Activated CD4-positive, alpha-beta T cell treated with anti-CD3 and anti-CD28 coated beads for 1 hour (primary cell): ENCODE results near the gene IL1RAPL1.

Source experiments
- DNase-seq: peaks from one replicate; pipeline ENCODE4 v3.0.0-alpha.2; 2020

Gene IL1RAPL1

DNA sequence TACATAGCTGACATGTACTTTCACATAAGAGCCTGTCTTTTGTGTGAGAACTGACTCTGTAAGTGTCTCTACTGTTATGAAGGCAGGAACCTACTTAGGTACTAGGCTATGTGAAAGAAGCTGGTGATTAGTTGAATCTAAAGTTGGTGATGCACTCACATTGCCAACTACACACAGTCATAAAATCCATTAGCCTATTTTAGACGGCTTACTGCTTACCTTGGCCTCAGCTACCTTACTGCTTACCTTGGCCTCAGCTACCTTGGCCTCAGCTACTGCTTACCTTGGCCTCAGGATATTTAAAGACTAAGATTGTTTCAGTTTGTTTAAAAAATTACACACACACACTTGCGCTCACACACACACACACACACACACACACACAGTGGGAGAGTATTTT, 549.7 kb downstream of the IL1RAPL1 start:
- DNase-seq = no peak

DNA sequence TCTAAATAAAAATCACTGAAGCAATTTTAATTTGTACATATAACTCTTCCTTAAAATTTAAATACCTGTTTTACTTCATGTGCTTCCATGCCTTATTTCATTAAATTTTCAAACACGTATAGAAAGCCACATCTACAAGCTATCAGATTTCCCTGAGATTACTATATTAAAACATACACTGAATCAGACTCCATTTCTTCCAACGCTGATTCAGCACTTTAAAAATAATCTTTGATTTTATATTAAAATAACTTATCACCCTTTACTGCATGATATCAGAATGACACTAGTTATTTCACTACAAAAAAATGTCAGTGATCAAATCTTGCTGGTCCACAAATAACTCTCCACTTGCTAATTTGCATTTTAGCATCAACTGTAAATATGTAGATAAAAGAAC, 550.8 kb downstream of the IL1RAPL1 start:
- DNase-seq = no peak

DNA sequence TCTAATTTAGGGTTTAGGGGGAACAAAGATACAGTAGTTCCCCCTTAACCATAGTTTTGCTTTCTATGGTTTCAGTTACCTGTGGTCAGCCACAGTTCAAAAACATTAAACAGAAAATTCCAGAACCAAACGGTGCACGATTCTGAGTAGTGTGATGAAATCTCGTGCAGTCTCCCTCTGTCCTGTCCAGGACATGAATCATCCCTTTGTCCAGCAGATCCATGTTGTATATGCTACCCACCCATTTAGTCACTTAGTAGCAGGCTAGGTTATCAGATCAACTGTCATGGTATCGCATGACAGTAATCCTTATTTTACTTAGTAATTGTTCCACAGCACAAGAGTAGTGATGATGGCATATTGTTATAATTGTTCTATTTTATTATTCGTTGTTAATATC, 556.1 kb downstream of the IL1RAPL1 start:
- no peak for DNase-seq

DNA sequence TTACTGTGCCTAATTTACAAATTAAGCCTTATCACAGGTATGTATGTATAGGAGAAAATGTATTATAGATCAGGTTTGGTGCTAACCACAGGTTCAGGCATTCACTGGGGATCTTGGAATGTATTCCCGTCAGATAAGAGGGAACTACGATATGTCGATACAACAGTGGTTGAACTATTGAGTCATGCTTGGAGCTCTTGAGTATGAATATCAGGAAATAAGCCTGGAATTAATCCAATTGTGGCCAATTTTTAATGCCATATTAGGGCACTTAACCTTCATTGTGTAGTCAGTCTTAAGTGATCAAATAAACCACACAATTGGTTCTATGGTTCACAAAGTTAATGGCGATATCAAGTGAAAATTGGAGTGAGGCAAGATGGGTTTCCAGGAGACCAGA, 556.5 kb downstream of the IL1RAPL1 start:
- no peak for DNase-seq

DNA sequence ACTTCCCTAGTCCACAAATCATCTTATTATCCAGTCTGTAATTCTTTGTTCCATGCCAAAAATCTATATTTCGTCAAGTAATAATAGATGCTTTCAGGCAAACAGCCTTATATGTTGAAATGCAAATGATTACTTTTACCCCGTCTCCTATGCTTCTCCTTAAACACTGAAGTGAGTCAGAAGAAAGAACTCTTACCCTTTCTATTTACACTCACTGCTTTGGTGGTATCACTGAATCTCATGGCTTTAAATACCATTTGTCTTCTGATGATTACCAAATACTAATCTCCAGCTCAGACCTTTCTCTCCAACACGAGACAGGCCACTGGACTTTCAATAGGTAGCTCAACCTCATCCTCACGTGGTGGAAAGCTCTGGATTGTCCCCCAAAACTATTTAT, 558.1 kb downstream of the IL1RAPL1 start:
- no peak for DNase-seq

DNA sequence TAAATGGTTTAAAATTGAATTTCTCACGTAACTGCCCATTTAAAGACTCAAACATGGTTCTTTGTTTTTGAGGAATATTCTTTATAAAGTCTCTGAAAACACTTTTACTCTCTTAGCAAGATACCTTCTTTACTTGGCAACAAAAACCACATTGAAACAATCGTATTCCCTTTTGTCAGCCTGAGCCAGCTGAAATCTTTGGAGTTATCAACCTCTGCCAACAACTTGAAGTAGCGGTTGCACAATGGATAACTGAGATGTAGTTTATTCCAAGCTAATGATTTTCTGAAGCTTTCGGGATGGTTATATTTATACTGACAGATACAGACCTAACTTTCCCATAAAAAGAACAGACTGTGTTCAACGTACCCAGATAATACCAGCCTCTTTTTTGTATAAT, 561.3 kb downstream of the IL1RAPL1 start:
- no peak for DNase-seq

DNA sequence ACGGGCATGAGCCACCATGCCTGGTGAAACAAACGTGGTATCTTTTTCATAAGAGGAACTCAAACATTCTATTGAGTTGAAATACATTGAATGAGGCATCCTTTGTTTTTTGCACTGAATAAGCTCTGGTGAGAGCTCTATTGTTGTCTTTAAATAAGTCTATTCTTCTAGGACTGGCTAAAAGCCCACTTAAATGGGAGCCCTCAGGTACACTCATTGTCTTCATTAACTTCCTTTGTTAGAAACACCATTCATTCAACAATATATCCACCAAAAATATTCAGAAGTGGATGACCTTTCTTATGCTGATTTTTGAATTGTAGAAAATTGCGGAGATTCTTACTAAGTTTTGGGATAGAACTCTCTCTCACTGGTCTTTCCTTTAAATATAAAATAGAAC, 568.0 kb downstream of the IL1RAPL1 start:
- no peak for DNase-seq

DNA sequence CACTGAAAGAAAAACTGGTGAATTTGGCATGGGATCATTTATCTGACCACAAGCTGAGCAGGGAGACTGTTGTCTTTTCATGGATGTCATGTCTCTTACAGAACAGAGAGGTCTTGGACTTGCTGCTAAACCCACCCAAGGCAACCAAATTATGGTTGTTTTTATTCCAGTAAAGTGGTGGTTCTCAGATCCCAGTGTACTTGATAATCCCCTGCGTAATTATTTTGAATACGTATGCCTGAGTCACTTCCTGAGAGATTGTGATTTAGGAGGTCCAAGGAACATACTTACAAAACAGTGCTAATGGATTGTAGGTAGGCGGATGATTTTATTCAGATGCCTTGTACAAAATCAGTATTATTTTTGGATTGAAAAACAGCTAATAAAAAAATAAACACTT, 585.6 kb downstream of the IL1RAPL1 start:
- DNase-seq = no peak

DNA sequence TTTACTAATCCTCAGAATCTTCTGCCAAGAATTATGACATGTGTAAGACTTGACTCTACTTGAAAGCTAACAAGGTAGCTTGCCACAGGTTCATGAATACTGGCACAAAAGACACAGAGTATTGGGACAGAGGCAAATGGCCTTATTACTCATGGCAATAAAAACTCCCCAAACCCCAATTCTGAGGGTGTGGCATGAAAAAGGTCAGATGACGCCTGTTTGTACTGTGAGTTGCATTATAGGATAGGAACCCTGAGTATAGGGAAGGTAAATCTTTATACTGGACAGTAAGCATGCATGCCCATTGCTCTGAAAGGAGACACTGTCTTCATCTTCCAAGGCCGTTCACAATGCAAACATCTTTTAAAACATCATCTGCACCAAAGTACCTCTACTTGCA, 600.0 kb downstream of the IL1RAPL1 start:
- DNase-seq = no peak

DNA sequence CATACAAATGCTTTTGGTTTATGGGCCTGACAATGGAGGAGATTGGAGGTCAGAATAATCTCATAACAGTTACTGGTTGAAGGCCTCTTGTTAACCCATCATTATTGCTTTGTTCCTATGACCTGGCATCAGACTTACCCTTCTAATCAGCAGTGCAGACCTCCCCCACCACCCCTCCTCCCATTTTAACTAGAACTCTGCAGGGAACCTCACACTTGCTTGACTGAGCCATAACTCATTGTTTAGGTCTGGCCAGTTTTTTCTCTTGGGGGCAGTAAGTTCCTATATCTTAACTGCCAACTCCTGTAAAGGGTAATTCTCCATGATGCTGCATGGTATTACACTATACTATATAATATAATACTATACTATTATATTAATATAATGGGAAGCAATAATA, 609.3 kb downstream of the IL1RAPL1 start:
- no peak for DNase-seq

DNA sequence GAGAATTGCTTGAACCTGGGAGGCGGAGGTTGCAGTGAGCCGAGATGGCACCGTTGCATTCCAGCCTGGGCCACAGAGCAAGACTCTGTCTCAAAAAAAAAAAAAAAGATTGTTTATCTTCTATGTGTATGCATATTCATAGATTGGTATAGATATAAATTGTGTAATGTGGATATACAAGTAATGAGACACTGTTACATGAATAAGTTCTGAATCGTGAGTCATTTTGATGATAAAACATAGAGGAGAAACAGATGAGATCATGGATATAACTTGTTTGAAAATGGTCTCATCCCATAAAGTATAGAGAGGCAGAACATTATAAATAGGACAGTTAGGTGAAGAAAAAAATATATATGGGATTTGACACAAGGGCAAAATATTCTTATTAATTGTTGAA, 628.0 kb downstream of the IL1RAPL1 start:
- no peak for DNase-seq

DNA sequence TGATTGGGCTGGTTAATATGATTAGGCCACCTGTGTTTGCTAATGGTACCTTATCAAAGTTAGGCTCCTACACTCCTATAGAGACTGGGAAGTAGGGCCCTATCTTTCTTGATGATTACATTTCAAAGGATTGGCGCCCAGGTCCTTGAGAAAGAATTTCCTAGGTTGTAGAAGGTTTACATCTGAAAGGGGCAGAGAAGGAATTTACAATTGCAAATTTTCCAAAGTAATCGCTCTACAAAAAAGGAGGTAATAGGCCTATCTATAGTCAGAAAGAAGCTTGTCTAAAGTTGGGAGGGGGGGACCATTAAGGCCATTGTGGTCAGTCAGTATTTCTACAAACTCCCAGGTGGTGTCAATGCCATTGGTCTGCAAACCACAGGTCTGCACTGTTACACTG, 638.4 kb downstream of the IL1RAPL1 start:
- no peak for DNase-seq

DNA sequence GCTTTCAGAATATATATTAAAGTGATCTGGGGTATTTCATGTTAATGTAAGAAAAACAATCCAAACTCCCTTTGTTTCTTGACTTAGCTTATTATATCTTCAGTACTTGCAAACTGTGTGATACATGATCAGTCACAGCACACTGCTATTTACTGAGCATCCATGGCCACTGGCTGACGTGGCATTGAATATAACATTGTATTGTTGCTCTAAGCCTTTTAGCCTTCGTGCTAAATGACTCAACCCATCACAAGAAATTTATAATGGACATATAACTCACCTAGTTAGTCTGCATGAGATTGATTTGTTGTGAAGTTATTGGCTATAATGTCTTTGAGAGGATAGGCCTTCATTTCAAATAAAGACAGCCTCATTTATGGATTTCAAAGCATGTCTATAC, 642.6 kb downstream of the IL1RAPL1 start:
- DNase-seq = no peak

DNA sequence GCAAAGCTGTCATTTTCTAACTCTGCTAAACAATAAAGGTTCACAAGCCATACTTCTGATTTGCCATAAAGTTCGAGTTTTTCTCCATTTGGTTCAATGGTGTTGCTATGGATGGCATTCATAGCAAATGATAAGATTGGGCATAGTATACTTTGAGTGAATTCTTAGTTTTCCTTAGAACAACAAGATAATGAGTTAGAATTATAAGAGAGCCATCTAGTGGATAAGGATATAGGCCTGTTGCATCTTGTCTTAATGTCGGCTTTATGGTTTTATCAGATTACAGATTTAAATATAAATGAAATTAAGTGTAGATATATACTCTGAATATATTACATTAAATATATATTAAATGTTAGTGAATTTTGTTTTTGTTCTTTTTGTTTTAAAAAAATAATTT, 644.6 kb downstream of the IL1RAPL1 start:
- DNase-seq = no peak

DNA sequence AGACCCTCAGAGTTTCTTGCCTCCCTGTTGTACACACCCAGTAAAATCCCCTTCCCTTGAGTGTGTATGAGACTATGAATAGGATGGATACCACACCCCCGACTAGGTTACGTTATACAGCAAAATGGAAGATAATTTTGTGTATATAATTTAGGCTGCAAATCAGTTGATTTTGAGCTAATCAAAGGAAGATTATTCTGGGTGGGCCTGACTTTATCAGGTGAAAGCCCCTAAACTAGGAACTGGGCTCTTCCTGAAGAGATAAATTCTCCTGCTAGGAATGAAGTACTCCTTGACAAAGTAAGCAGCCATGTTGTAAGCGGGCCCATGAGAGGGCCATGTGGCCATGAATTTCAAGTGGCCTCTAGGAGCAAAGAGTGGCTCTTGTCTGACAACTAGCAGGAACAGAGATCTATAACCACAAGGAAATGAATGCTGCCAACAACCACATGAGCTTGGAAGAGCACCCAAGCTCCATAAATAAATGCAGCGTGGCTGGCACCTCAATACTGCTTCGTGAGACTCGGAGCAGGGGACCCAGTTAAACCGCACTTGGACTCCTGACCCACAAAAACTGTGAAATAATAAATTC, 646.4 kb downstream of the IL1RAPL1 start:
- DNase-seq = no peak

DNA sequence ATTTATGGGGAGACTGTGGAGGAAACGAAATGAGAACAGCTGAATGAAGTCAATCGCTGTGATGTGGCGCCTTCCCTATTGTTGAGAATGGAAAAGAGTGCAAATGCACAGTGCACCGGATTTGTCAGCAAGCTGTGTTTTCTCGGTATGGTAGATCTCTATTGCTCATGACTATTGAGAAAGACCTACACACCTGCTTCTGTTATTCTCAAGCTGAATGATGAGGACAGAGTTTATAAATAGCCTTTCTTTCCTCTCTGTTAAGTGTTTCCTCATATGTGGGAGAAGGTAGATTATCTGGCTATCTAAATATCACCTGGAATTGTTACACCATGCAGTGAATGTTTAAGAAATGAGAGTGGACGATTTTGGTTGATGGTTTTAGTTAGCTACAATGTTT, 650.7 kb downstream of the IL1RAPL1 start:
- no peak for DNase-seq

DNA sequence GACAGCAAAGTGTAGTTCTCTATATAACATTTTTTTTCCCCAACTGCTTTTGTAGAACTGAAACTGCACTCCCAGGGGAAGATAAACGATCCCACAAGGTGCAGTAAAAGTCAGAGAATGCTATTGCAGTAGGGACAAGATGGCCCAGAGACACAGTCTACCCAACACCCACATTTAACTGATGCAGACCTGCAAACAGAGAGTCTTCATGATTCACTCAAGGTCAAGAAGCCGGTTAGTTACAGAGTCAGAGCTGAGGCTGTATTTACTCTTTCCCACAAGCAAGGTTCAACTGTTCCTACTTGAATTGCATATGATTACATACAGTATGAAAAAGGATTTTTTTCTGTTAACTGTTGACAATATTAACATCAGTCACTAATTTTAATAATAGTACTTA, 654.6 kb downstream of the IL1RAPL1 start:
- no peak for DNase-seq

DNA sequence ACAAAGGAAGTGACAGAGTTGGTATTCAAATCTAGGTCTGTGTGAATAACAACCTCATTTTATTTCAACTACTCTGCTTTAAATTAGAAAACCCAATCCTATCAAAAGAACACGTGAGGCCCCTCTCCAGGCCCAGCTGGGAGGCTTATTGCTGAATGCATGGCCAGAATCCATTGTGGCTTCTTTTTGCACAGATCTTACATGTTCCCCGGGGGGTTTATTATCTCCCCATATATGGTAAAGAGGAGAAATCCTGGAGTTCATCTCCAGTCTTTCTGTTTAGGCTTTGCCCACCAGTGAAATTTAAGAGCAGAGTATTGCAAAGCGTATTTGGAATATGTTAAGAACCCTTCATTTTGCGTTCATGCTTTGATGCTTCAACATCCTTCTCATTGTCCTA, 655.6 kb downstream of the IL1RAPL1 start:
- no peak for DNase-seq

DNA sequence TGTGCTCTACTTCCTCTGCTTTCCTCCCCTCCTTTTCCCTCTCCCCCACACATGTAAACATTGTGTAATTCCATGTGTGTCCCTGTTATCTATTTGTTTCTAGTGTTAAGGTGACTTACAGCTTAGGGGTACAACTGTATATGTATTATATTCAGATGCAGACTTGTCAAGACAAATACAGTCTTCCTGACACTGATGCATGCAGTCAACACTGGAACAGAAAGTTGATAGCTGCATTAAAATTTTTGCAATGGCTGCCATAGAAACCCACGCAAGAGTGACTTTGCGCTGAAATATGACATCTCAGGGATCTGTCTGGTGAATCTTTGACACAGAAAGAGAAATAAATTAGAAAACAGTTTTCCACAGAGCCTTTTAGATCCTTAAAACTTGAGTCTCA, 656.7 kb downstream of the IL1RAPL1 start:
- no peak for DNase-seq

DNA sequence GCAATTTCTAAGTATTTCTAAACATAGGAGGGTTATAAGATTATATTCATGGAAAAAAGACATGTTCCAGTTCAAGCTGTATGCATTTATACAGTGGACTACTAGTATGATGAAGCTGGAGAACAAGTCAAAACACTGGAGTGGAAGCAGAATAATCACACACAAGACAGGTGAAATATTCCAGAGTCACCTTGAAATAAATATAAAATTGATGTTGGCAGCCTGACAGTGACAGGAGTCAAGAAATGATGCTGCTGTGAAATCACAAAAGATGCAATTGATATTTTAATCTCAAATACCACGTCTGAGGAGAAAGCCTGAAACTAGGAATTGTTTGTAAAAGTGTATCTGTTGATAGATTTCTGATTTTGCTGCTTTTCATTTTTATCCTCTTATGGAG, 667.3 kb downstream of the IL1RAPL1 start:
- DNase-seq = no peak

DNA sequence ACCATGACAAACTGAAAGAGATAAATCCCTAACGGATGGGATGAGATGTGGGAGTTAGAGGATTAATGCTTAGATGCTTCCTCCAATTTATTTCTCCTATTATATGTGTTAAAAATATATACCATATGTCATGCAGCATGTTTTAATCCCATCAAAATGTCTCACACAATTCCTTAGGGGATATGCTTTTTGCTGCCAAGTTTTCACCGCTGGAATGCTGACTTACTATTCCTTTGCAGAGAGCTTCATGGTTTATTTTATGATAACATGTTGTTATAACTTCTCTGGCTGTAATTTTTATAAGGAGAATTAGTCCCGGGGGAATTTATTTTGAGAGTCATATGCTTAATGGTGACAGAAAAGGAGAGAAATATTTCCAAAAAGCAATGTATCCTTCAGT, 670.3 kb downstream of the IL1RAPL1 start:
- no peak for DNase-seq

DNA sequence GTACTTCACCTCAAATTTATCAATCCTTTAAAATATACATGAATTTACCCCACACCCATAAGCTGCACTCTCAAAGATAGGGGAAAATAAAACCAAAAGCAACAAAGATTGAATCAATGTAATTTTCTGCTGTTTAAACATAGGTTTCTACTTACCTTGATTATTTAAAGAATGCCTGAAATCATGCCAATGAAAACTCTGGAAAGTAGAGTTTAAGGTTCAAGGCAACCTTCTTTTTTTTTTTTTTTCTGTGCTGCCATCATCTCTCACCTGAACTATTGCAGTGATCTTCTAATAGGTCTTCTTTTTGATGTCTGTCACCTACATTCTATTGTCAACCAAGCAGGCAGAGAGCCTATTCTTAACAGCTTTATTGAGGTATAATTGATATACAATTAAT, 682.1 kb downstream of the IL1RAPL1 start:
- no peak for DNase-seq

DNA sequence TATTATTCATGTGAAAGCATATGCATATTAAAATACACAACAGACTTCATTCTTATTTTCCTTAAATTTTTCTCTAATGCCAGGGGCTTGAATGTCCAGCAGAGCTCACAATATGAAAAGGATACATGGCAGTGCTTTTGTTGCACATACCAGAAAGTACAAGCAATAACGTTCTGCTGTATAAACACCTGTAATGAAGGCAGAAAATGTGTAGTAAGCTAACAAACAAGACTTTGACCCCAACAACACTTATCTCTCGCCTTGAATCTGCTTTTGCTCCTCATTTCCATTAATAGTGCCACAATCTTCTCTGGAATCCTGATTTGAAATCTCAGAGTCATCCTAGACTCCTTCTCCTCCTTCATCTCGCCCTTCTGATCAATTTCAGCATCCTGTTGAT, 687.3 kb downstream of the IL1RAPL1 start:
- no peak for DNase-seq

DNA sequence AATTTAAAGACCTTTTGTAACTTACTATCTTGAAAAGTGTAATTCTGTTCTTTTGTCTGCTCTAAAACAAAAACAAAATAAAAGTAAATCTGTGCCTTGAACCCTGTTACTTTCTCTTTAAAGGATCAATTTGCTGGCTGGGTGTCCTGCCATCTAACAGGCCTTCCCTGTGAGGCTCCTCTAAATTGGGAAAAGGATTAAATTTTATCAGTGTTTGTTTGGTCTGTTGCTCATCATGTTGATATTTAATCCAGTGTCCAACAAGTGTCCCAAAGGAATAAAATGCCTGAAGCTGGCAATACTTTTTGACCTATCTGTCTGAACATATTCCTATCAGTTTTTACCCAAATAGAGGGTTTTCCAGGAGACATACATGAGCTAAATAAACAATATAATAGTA, 688.7 kb downstream of the IL1RAPL1 start:
- no peak for DNase-seq

DNA sequence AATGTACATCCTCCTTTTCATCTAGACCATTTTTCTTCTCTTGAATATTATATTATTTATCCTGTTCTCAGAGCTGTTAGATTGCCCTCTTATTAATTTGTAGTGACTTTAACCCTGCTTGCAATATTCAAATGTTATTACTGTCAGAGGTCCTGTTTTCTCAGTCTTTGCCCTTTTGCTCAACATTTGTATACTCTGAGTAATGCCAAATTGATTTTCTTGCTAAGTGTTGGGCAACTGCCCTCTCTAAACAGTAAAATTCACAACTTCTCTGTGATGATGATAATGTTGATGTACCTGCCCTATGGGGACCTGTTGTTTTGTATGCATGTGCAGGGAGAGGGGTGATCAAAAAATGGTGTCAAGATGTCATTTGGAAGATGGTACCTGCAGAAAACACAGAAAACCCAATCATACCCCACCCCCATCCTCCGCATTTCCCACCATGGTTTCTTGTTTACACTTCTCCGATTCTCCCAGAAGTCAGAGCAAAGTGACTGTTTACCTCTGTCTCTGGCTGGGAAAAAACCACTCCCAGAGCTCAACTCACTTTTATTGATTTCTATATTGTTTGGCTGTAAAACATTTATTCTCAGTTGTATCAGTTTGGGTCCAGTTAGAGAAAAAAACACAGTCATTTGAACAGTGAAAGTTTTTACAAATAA, 694.0 kb downstream of the IL1RAPL1 start:
- no peak for DNase-seq
